Glomerular visceral epithelial cell (primary cell): ENCODE data around the gene BDH1.
"Not testable (repeated sequence)": the region's sequence is repeated elsewhere in the genome, so short reads cannot be mapped to it uniquely, and the experiment has no call there.

Experiments used
- DNase-seq: peaks from one replicate; pipeline ENCODE4 v3.0.0-alpha.2; 2016; ENCODE audit errors: extremely low spot score

The BDH1 gene

DNA sequence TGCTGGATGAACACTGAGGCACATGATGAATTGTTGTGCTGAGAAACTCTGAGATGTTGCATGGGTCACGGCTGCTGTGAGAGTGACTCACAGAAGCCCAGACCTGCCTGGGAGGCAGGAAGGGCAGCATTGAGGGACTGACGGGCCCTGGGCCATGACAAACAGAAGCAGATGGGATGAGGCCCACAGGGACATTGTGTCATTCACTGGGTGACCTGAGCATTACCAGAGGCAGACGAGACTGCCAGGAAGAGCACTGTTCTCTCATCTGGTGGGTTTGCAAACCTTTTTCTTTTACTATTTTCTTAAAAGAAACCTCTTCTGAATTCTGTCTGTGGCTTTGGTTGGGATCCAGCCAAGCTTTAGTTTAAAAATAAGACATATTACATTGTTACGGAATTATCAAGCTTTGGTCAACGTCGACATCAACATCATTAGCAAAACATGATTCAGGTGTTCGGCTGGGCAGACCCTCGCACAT is 67.8 kb downstream of the BDH1 start:
- DNase-seq = peak; percentile 96

DNA sequence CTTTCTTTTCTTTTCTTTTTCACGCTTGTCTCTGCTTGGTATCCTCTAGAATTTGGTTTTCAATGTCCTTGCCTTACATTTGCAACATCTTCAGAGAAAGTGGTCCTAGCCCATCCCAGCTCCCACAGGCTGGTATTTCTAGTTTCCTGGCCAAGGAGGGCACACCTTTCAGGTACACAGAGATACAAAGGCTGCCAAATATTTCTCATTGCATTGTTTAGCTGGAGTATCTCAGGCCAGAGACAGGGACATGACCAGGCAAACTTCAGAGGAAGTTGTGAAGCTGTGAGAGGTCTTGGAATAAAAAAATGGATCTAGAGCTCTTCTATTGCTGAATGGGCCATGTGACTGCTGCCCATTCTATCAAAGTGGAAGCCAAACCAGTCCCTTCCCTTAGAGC is 68.9 kb downstream of the BDH1 start:
- no peak for DNase-seq

DNA sequence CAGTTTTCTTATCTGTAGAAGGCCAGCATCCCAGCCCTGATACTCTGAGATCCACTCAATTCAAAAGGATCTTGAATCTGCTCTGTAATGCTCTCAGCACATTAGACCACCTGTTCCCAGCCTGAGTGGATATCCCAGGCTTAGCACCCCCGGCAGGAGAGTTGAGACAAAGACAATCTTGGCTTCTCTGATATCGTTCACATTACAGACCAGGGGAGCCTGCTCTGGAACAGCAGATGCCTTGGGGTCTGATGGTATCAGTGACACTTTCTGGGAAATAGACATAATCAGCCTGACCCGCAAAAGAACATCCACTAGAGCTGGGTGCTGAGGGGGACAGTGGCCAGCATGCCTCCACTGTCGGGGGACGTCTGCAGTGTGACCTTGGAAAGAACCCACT is 70.6 kb downstream of the BDH1 start:
- no peak for DNase-seq

DNA sequence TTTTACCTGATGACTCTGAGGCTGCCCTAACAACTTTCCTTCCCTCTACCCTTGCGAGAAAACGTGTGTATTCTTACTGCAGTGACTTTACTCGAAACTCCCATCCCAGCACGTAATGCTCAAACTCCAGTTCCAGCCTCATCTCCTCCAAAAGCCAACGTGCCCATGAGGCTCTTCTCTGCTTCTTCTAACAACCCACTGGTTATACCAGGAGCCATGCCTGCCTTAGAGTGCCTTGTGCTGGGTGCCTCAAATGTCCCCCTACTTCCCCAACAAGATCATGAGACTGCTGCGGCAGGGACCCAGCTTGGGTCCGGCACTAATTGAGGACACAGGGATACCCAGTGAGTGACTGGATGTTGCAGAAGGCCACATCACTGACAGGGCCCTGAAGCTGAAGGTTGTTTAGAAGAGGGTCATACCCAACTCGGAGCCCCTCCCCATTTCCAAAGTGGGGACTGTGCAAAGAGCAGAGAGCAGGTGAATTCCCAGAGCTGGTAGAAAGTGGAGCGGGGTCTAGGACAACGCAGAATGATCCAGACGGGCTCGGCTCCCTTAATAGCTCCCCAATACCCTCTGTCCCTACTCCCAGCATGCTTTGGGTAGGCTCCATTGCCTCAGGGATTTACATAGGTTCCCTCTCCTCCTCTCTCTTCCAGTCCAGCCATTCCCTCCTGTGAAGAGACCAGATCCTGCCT is 71.4 kb downstream of the BDH1 start:
- DNase-seq = no peak

DNA sequence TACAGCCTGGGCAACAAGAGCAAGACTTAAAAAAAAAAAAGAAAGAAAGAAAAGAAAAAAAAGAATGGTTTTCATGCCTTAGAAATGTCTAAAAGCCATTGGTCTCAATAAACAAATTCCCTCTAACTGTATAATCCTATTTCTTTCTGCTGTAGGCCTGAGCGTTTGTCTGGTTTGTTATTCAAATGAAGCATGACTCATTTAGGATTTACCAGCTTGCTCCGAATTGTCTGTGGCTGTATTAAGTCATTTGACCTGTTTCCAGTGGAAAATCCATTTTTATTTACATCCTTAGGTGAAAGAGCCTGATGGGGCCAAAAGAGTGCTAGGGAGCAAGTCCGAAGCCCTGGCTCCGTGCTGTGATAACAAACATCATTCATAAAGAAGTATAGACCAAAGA is 73.8 kb downstream of the BDH1 start:
- DNase-seq = no peak

DNA sequence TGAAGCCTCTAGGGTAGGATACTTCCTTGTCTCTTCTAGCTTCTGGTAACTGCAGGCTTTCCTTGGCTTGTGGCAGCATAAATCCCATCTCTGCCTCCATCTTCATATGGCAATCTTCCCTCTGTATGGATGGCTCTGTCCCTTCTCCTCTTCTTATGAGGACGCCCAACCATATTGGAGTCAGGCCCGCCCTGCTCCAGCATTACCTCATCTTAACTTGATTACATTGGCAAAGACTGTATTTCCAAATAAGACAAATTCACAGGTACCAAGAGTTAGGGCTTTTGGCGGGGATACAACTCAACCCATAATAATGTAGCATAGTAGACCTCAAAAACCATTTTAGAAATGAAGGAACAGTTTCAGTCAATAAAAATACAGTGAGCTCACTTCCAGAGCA is 75.4 kb downstream of the BDH1 start:
- no peak for DNase-seq

DNA sequence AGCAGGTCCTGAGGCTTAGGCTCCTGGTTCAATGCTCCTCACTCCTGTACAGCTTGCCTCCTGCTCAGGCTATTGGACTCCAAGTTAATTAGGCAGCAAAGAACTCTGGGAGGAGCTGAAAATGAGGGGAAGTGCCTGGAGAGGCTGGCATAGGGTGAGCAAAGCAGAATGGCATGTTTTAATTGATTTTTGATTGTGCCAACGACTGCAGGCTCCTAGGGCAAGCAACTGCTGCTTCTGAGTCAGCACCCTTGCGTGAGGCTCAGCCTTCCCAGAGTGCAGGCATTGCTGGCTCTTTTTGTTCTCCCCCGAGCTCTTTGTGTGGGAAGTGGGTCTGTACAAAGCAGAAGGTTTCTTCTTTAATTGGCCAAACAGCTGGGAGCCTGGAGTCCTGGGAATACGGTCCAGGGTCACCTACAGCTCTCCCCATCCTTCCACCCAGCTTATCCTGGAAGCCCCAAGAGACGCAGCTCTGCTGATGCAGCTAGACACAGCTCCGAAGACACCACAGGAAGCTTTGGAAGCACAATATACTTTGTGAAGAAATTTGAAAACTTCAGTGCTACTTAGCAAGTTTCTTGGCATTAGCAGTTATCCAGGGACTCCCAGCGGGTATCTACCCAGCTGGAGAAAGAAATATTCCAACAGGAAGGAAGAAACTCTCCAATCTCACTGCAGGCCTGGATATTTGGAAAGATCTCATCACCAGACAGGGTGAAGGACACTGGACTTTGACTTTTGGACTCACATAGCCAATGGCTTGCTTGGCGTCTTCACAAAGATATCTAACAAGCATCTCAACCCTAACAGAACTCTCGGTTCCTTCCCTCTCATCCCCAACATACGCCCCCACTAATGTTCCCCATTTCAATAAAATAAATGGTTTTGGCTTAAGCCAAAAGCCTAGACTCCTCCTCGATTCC is 76.8 kb downstream of the BDH1 start:
- DNase-seq = peak; percentile 59

DNA sequence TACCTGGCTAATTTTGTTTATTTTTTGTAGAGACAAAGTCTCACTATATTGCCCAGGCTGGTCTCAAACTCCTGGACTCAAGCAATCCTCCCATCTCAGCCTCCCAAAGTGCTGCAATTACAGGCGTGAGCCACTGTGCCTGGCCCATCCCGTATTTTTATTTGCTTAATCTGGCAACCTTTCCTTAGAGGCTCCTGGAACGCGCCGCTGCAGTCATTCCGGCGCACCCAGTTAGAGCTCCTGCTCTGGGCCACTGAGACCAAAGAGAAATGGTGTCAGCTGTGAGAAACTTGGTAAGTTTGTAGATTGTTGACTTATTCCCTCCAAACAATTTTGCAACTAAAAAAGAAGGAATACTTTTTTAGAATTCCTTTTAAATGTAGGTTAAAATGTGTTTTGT is 78.0 kb downstream of the BDH1 start:
- not testable (repeated sequence) for DNase-seq

DNA sequence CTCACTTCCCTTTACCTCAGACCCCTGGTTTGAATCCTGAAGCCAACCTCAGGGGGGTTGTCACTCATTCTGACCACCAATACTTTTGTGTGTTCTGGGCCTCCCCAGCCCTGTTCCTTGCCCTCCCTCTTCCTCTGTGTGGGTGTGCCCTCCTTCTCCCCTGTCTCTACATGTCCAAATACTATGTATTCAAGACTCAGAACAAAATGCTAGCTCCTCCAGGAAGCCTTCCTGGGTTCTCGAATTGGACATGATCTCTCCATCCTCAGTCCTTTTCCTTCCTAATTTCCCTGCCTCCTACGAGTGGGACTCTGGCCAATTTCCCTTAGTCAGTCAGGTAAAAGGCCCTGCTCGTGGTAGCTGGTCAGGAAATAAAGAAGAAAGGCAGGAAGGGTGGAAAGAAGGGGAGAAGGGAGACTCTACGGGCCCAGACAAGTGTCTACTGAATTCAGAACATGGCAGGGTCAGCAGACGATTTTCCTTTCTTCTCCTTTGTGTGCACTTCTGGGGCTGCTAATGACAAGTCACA is 79.7 kb downstream of the BDH1 start:
- DNase-seq = no peak

DNA sequence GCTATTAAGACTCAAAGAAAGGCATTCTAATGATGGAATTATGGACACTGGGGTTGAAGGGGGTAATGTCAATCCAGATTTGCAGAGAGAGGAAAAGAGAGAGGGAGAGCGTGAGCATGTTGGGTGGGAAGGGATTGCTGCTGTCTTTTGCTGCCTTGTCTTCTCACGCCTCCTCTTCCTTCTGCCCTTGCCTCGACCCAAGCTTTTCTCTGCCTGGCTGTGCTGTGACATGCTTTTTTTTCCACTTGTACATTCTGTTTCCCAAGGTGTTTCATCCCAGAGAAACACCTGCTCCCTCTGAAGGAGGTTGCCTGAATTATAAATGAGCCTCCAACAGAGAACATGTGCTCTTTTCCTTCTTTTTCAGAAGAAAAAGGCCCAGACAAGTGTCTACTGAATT is 80.3 kb downstream of the BDH1 start:
- DNase-seq = no peak

DNA sequence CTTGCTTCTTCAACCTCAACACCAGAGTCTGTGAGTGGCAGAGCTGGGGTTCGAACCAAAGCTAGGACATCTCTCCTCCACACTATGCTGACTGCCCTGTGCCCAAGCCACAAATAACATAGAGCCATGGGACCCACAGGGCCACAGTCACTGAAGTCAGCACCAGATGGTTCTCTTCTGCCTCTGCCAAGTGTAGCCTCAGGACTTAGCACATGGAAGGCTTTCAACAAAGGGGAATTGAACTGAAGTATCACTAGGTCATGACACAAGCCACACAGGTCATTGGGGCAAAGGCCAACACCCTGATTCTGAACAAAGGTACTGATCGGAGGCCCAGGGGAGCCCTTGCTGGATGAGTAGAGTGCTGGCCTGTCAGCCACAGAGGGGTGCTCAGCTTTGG is 83.6 kb downstream of the BDH1 start:
- DNase-seq = no peak

DNA sequence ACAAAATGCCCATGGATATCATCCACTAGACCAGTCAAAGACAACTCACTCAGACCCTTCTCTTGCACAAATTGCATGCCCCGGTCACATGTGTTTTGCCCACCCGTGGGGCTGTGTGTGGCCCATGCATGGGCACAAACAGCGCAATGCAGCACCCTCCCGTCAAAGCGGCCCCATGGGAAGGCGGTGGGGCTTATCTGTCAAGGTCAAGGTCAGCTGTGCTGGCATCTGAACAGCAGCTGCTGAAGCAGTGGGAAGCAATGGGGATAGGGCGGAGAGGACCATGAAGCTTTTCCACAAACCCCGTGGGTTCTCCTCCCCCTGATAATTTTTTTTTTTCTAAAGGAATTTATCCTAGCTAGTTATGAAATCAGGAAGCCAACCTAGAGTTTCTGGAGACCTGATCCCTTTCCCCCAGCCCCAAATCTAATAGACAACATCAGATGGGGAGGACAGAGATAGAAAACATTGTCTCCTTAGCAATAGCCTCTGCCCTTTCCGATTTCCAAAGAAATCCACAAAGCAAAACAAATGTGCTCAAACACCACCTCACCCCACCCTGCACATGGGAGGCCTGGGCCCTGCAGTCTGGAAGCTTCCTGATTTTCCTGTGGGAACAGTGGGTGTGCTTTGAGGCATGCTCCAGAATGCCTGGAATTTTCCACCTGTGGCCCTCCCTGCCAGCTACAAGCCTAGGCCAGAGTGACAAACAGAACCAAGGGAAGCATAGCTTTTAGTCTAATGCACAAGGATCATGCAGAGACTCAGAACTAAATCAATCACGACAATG is 84.4 kb downstream of the BDH1 start:
- peak; percentile 34 for DNase-seq

DNA sequence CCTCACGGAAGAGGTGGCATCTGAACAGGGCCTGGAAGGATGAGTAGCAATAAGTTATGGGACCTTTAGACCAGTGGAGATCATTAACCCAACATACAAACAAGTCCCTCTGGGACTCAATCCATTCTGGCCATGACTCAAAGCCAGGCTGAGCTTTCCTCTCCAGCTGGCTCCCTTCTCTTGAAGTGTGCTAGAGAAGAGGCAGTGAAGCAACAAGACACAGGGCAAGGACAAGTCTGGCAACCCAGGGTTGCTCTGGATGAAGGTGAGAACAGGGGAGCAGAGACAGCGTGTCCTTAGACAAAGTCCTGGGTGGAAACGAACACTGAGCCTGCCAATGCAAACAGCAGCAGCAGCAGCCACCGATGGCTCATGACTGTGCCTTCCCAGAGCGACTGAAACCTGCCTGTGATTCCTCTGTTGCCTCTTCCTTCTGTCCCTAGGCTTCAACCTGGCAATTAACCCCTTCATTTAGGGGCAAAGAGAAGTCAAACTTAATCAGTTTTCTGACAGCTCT is 86.8 kb downstream of the BDH1 start:
- peak; percentile 72 for DNase-seq

DNA sequence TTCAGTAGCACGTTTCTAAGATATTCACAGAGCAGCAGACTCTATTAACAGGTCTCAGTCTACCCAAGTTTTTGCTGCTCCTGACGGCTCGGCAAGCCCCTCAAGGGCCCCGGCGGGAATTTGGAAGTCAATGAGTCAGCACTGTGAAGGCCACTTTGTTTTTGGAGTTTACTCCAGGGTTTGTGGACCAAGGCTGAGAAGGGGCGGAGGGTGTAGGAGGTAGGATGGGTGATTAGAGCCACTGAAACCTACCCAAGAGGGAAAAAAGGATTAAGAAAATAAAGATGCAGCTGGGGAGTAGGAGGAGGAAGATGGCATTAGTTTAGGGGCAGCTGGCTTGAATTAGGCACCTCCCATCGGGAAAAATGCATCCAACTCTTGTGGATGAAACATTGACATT is 87.6 kb downstream of the BDH1 start:
- no peak for DNase-seq

DNA sequence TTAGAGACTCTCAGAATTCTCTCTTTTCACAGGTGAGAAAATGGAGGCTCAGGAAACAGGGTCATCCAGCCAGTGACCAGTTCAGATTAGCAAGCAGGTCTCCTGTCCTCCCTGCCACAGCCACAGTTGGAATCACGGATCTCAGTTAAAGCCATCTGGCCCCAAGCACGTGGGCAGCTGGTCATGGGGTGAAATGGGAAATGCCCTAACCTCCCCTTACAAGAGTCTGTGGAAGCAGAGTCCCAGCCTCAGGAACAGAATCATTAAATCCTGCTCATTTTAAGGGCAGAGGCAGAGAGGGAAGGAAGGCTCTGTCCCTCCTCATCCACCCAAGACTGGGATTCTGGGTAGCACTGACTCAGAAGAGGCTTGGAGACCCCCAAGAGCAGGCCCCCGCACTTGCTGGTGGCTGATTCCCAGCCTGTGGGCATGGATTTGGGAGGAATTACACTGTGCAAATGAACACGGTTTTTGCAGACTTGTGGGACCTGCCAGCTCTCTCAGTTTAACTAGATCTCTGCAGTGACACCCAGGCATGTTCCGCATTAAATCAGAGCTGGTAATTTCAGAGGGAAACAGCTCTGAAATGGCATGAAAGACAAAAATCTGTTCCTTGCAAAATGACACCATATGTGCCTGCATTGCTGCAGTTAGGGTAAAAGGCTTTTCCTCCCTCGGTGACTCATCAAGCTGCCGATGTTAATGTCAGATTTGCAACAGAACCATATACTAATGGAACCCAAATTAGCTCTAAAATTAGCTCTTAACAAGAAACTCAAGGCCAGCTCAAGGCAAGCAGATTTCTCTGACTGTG is 89.0 kb downstream of the BDH1 start:
- DNase-seq = no peak

DNA sequence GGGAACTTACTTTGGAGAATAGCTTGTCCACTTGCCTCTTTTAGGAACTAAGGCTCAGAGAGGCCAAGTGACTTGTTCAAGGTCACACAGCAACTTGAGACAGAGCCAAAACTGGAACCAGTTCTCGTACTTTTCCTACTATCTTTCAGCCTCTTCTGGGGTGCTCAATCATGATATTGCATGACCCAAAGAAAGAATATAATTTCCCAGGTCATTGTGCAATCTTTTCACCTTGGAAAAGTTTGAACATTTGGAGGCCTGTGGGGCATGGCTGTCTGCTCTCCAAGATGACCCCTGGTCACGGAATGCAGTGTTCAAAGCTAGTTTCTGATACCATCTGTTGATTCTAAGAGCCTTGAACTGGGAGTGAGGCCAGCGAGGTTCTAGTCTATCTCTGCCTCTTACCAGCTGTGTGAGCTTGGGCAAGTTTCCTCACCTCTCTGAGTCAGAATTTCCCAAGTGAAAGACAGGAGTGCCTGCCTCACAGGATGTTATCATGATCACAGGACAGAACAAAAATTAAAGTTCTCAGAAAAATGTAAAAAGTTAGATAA is 89.7 kb downstream of the BDH1 start:
- no peak for DNase-seq

DNA sequence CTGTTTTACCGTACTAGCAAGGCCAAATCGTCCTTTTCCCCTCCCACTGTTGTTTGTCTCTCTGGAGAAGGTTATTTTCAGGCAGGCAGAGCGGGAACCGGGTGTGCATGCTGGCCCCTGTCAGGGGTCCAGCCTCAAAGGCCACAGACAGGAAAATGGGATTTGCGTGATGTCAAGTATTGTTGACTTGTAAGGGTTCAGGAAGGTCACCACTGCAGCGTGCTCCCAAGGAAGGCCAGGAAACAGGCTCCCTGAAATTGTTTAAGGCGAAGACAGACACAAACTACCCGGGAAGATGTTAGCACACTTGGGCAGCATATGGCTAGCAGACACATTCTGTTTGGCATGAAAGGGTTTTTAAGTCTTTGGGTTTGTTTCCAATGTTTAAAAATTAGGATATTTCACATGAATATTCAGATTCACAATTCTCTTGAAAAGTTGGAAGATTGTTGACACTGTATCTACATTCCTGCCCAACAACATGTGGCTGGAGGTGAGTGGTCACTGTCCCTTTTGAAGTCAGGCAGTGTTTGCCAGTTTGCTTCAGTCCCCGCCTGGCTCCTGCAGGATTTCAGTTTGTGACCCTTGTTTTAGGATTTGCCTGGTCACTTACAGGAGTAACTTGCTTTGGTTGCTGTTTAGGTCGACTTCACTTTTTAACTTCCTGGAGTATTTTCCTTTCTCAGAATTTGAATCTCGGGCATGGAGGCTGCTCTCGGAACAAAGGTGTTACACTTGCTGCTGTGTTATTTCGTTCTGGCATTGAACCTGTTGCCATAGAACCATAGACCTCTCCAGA is 90.4 kb downstream of the BDH1 start:
- DNase-seq = no peak

DNA sequence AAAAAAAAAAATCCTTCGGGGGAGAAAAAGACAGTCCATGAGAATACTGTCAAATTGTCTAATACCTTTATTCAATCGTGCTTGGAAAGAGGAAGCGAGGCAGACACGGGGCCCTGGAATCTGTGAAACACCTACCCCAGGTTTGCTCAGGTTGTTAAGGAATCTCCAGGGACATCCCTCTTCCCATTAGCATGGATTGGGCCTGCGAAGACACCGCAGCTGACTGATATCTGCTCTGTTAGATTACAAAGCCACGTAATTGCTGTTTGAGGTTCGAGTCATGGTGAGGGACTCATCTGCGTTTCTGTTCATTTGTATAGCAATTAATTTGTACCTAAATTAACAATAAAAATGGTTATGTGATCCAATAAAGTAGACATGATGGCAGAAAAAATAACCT is 91.0 kb downstream of the BDH1 start:
- no peak for DNase-seq

DNA sequence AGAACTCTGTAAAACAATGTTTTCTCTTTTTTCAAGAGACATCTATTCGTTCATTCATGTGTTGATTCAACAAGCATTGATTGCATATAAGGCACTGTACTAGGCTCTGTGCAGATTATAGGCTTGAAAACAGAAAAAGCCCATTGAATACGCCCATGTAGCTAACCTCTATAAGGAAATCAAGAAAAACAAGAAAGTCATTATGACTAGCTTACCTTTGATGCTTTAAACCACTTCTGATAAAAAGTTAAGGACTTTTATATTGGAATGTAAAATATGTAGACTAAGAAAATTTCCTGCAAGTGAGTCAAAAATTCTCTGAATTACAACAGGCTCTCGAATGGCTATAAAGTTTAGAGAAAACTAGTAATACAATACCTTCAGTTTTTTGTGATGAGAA is 92.5 kb downstream of the BDH1 start:
- DNase-seq = no peak

DNA sequence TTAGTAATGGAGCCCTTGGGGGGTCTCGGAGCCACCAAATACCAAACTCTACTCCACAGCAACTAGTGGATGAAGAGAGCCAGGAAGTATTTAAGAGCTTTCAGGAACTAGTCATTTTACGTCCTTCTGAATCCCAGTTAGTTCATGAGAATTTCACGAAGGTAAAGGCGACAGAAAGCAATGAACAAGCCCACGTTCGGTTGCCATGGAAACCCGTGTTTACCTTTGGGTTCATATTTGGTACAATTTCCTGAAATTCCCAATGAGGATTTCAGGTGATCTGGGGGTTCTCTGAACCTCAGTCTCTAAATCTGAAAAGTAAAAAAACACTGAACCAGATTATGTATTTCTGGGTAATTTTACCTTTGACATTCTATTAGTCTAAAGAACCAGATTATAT is 93.0 kb downstream of the BDH1 start:
- no peak for DNase-seq
